Measurements from ENCODE around the gene SYTL2.

The SYTL2 gene

GRCh38 chr11:85815186-85815931 lies 4.4 kb upstream of the SYTL2 start:
- CTCF ChIA-PET: interaction anchor here (0.6 to 1.3 kb wide), 3 partner anchors 8 to 214 kb away, joined by 3 to 5 read pairs (median 3); partner anchors contain the start of gene CCDC83
- DNase-seq (ENCODE audit: low spot score): peak; percentile 15

GRCh38 chr11:85813721-85814120 lies 2.8 kb upstream of the SYTL2 start:
- no peak overlapping the region for H3K27ac ChIP-seq
- POLR2A ChIA-PET (ENCODE audit: low non-redundant PET): no interaction called here
- CTCF ChIA-PET: interaction anchor here (0.6 kb wide), 2 partner anchors 160 to 398 kb away, joined by 3 read pairs; no protein-coding TSS in a partner anchor
- no peak for TF ChIP-seq CTCF (conservative IDR thresholded peaks at IDR 0.05; ENCODE audit: low read depth)
- DNase-seq (ENCODE audit: low spot score): no peak

More at GRCh38 chr11:85815186-85815931, 4.4 kb upstream of the SYTL2 start:
- H3K27ac ChIP-seq: no peak overlapping the region
- POLR2A ChIA-PET (ENCODE audit: low non-redundant PET): no interaction called here
- no peak for TF ChIP-seq CTCF (conservative IDR thresholded peaks at IDR 0.05; ENCODE audit: low read depth)

- TF ChIP-seq CTCF (conservative IDR thresholded peaks at IDR 0.05; ENCODE audit: low read depth): no peak
- DNase-seq (ENCODE audit: low spot score): no peak
- CTCF ChIA-PET: no interaction called here
- POLR2A ChIA-PET (ENCODE audit: low non-redundant PET): no interaction called here
- H3K27ac ChIP-seq: no peak overlapping the region
Observed at GRCh38 chr11:85811624-85812023, 683 bp upstream of the SYTL2 start.

GRCh38 chr11:85810521-85810870 lies 445 bp downstream of the SYTL2 start:
- TF ChIP-seq CTCF (conservative IDR thresholded peaks at IDR 0.05; ENCODE audit: low read depth): no peak
- ChIA-PET POLR2A (ENCODE audit: low non-redundant PET) (no interaction called here), CTCF (interaction anchor here (0.6 kb wide), 2 partner anchors 145 to 785 kb away, joined by 3 to 4 read pairs; partner anchors contain the start of gene CREBZF)
- no peak overlapping the region for H3K27ac ChIP-seq
- DNase-seq (ENCODE audit: low spot score): no peak

- DNase-seq (ENCODE audit: low spot score): no peak
- POLR2A ChIA-PET (ENCODE audit: low non-redundant PET): no interaction called here
- CTCF ChIA-PET: no interaction called here
- no peak overlapping the region for H3K27ac ChIP-seq
- TF ChIP-seq CTCF (conservative IDR thresholded peaks at IDR 0.05; ENCODE audit: low read depth): no peak
Observed at GRCh38 chr11:85809863-85810262, 1.1 kb downstream of the SYTL2 start.

- no peak for TF ChIP-seq CTCF (conservative IDR thresholded peaks at IDR 0.05; ENCODE audit: low read depth)
- CTCF ChIA-PET: no interaction called here
- no peak for DNase-seq (ENCODE audit: low spot score)
- H3K27ac ChIP-seq: no peak overlapping the region
- POLR2A ChIA-PET (ENCODE audit: low non-redundant PET): no interaction called here
Observed at GRCh38 chr11:85809191-85809590, 1.8 kb downstream of the SYTL2 start.
